ENCODE measurements around the gene UHRF2.

- TF ChIP-seq POLR2AphosphoS5 (IDR thresholded peaks at IDR 0.05; ENCODE audit: low read depth, low read length): no peak
- TF ChIP-seq POLR2A (IDR thresholded peaks at IDR 0.05; ENCODE audit: low read depth, low read length): no peak
- TF ChIP-seq TAF1 (IDR thresholded peaks at IDR 0.05; ENCODE audit: borderline replicate concordance, low read depth, low read length): no peak
These were observed 36.1 kb downstream of the UHRF2 start for GRCh38 chr9:6449086-6449485.

Data from GM12892 (cell line).